GM10266 (cell line): ENCODE data around the gene AGAP2.
A peak's percentile ranks its signal among the peaks of the same experiment; 100 is the strongest.
"Not testable (repeated sequence)": the region's sequence is repeated elsewhere in the genome, so short reads cannot be mapped to it uniquely, and the experiment has no call there.

Experiments
- DNase-seq: peaks from one replicate; pipeline ENCODE4 v3.0.0; 2012; ENCODE audit errors: extremely low spot score
- TF ChIP-seq, protein P1 (sequence below): IDR thresholded peaks from 2 replicates; pipeline ENCODE4 v1.5.1; 2012; ENCODE audit warnings: mild to moderate bottlenecking, low read depth; ENCODE audit not compliant: control insufficient read depth, insufficient read depth; ENCODE audit errors: missing control alignments

Gene AGAP2

DNA sequence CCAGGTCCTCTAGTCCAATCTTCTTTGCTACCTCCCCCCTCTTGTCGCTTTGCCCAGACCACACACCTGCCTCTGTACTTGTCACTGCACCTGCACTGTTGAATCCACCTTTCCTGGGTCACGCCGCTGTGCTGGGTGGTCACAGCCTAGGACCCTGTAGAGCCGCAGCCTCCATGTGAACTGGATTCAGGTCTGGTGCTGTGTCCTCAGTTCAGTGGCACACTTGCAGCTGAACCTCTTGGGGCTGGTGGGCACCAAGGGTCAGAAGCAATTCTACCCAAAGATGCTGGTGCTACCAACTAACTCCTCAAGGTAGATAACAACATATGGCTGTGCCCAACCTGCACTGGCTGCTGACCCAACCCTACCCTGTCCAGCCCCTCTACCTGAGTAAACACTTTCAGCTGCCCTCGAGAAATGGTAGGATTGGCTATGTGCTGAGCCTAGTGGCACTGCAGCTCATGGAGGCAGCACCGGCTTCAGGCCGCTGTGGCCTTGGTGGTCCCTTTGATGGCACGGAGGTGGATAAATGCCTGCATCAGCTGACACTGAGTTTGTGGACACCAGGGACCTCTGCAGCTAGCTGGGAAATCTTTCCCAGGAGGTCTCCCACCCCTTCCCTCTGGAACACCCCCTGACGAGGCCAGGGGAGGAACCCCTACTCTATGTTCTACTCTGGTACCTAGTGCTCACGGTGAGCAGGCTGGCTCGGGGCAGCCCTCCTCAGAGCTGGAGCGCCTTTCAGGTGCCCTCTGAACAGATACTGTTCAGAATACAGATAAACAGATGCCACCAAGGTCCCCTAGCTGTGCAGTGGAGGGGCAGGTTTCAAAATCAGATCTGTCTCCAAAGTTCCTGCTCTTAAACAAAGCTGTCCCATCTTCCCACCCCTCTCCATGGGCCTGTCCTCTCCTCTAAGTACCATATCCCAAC lies 14.3 kb downstream of the AGAP2 start:
- peak; percentile 20 for DNase-seq
- TF ChIP-seq, protein P1, sequence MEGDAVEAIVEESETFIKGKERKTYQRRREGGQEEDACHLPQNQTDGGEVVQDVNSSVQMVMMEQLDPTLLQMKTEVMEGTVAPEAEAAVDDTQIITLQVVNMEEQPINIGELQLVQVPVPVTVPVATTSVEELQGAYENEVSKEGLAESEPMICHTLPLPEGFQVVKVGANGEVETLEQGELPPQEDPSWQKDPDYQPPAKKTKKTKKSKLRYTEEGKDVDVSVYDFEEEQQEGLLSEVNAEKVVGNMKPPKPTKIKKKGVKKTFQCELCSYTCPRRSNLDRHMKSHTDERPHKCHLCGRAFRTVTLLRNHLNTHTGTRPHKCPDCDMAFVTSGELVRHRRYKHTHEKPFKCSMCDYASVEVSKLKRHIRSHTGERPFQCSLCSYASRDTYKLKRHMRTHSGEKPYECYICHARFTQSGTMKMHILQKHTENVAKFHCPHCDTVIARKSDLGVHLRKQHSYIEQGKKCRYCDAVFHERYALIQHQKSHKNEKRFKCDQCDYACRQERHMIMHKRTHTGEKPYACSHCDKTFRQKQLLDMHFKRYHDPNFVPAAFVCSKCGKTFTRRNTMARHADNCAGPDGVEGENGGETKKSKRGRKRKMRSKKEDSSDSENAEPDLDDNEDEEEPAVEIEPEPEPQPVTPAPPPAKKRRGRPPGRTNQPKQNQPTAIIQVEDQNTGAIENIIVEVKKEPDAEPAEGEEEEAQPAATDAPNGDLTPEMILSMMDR: no peak

DNA sequence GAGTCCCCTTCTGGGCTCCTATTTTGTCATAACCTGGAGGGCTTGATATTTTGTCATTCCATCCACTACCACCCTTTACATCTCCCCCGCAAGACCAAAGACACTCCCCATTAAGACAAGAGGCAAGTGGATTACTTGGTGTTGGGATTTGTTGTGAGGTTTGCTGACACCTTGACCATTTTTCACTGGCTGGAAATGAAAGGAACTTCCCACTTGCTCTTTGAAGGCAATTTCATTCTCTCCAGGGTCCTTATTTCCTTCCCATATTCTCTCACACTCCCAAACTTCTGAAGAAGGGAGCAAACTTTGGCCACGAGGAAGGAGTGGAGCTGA lies 14.9 kb downstream of the AGAP2 start:
- DNase-seq: peak; percentile 16
- TF ChIP-seq, protein P1: no peak

- no peak for DNase-seq
- TF ChIP-seq, protein P1: no peak
Observed at GRCh38 chr12:57722716-57723629, 15.6 kb downstream of the AGAP2 start.

DNA sequence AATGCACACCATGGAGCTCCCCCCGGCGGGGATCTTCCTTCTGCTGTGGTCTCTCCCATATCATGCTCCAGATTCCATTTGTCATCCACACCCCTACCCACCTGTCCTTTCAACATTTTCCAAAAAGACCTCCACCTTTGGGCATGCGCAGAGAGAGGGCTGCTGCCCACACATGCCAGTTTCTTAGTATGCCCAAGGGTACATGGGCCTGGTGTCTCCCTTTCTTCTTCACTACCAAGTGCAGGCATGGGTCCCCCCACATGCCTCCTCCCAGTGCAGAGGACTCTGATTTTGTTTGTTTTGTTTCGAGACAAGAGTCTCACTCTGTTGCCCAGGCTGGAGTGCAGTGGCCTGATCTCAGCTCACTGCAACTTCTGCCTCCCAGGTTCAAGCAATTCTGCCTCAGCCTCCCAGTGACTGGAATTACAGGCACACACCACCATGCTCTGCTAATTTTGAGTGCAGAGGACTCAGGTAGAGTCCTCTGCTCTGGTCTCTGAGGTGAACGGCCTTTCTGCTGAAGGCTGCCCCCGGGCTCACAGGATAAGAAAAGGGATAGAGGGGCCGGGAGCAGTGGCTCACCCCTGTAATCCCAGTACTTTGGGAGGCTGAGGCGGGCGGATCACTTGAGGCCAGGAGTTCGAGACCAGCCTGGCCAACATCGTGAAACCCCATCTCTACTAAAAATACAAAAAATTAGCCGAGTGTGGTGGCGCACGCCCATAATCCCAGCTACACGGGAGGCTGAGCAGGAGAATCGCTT lies 16.5 kb downstream of the AGAP2 start:
- DNase-seq: not testable (repeated sequence)

GRCh38 chr12:57720606-57721595 lies 17.6 kb downstream of the AGAP2 start:
- TF ChIP-seq, protein P1: no peak
- DNase-seq: no peak

- DNase-seq: no peak
- TF ChIP-seq, protein P1: no peak
Observed at GRCh38 chr12:57719777-57720605, 18.6 kb downstream of the AGAP2 start.
